ENCODE data around the gene CEMIP. TPM values are rescaled to one million over a fixed set of nuclear protein-coding genes. Genes with fewer than 3 reads are reported as not detected.

The CEMIP gene
- total and polyA plus RNA-seq, 2 of the 8 experiments (the other 6 are each of a cell fraction or from before 2014, with no cell fraction given): 0.11 to 0.60 TPM

GRCh38 chr15:80883641-80884040 lies 104.5 kb downstream of the CEMIP start:
- H3K36me3 ChIP-seq (ENCODE audit: control insufficient read depth in 2 of 4, insufficient read depth in 4 of 4, low read length in 3 of 4): no peaks in the 10 kb centered on the region
- no peak overlapping the region for H2BK12ac ChIP-seq (ENCODE audit: low read depth, low read length)
- H2BK5ac ChIP-seq (ENCODE audit: low read depth, low read length): no peak overlapping the region
- no peak overlapping the region for H3K9ac ChIP-seq (replicated peaks in 1 of 4; ENCODE audit: extremely low read depth in 1 of 4, low read depth in 3 of 4, low read length in 3 of 4)
- H3K4me1 ChIP-seq (replicated peaks in 1 of 4; ENCODE audit: control insufficient read depth in 3 of 4, insufficient read depth in 4 of 4, low read length in 3 of 4): peaks cover 0 to 4% (median under 1%) of the 10 kb centered on the region in 4 experiments; a peak in 3 of 7 replicates
- no peak overlapping the region for H4K91ac ChIP-seq (replicated peaks; ENCODE audit: insufficient read length, low read length)
- ChIA-PET POLR2A (ENCODE audit: partially characterized antibody) (interaction anchor here (1.4 kb wide), 1 partner anchor 41 kb away, joined by 3 read pairs; no protein-coding TSS in a partner anchor), CTCF (ENCODE audit: partially characterized antibody) (interaction anchor here (0.9 to 1.0 kb wide), 2 partner anchors 13 to 86 kb away, joined by 3 to 6 read pairs; no protein-coding TSS in a partner anchor)
- FAIRE-seq (no peak), DNase-seq (ENCODE audit: low read depth in 1 of 2, low spot score in 2 of 2) (no peak)
- no peak overlapping the region for H2BK15ac ChIP-seq (ENCODE audit: low read length)
- H3K27me3 ChIP-seq (replicated peaks in 1 of 4; ENCODE audit: control insufficient read depth in 3 of 4, extremely low read depth in 1 of 4, insufficient read depth in 3 of 4, low read length in 3 of 4): peaks cover 0 to 2% (median 0%) of the 10 kb centered on the region in 4 experiments; a peak in 1 of 7 replicates
- no peaks in the 10 kb centered on the region for H4K20me1 ChIP-seq (replicated peaks in 1 of 2; ENCODE audit: control insufficient read depth in 1 of 2, insufficient read depth in 2 of 2, low read length in 2 of 2)
- H3K79me2 ChIP-seq (ENCODE audit: control insufficient read depth in 1 of 2, insufficient read depth in 2 of 2, low read length in 2 of 2): no peaks in the 10 kb centered on the region
- H3K4ac ChIP-seq (replicated peaks; ENCODE audit: insufficient read length, low read depth, low read length): no peak overlapping the region
- H4K5ac ChIP-seq (ENCODE audit: insufficient read length, low read depth, low read length): no peak overlapping the region
- H3K23ac ChIP-seq (ENCODE audit: insufficient read length): no peak overlapping the region
- H2AFZ ChIP-seq (ENCODE audit: low read length): no peak overlapping the region
- H3K23me2 ChIP-seq (ENCODE audit: low read depth, low read length): no peaks in the 10 kb centered on the region
- H4K8ac ChIP-seq (ENCODE audit: extremely low read depth, insufficient read depth, low read length): no peak overlapping the region
- no peaks in the 10 kb centered on the region for H3K79me1 ChIP-seq (ENCODE audit: low read depth, low read length)
- no peak for TF ChIP-seq TEAD4 (IDR thresholded peaks at IDR 0.05; ENCODE audit: low read depth, low read length)
- TF ChIP-seq RFX5 (IDR thresholded peaks at IDR 0.05; ENCODE audit: borderline replicate concordance, low read depth, low read length): no peak
- no peak for TF ChIP-seq KDM4A (IDR thresholded peaks at IDR 0.05; ENCODE audit: low read depth, low read length, severe bottlenecking)
- no peak for TF ChIP-seq BCL11A (IDR thresholded peaks at IDR 0.05; ENCODE audit: low read depth in 2 of 2, low read length in 2 of 2)
- no peak for TF ChIP-seq TAF1 (IDR thresholded peaks at IDR 0.05; ENCODE audit: low read depth, low read length)
- no peak overlapping the region for H3K4me3 ChIP-seq (ENCODE audit: extremely low read depth in 1 of 4, insufficient read depth in 2 of 4, low read depth in 3 of 4, low read length in 4 of 4)
- no peak overlapping the region for H3K4me2 ChIP-seq (ENCODE audit: insufficient read depth in 1 of 2, low read depth in 2 of 2, low read length in 2 of 2)
- no peaks in the 10 kb centered on the region for H3K9me3 ChIP-seq (ENCODE audit: insufficient read depth in 2 of 2, low read depth in 1 of 2, low read length in 1 of 2)
- H2BK120ac ChIP-seq (replicated peaks; ENCODE audit: low read depth, low read length): no peak overlapping the region
- H3K56ac ChIP-seq (replicated peaks; ENCODE audit: insufficient read length, low read depth, low read length): no peak overlapping the region
- WGBS, 2 experiments (ENCODE audit: extremely low coverage in 1 of 2, insufficient coverage in 1 of 2, insufficient read length in 1 of 2, insufficient replicate concordance in 2 of 2, low coverage in 1 of 2, low lambda C conversion rate in 2 of 2, missing lambda C conversion rate in 1 of 2): 83% methylated on average over 2 of the region's 2 CpGs; no CpG with 5 or more reads in 1 of the 2 experiments
- no peak overlapping the region for H2BK20ac ChIP-seq (ENCODE audit: low read length)
- no peak overlapping the region for H3K27ac ChIP-seq (ENCODE audit: low read depth, low read length)
- no peak overlapping the region for H3K14ac ChIP-seq (ENCODE audit: insufficient read length)
- no peak overlapping the region for H3K18ac ChIP-seq (ENCODE audit: extremely low read depth, low read length)
- no peak overlapping the region for H2AK5ac ChIP-seq (ENCODE audit: low read depth, low read length)
